NCI-H187 treated with DMSO at 0.1 percent for 48 hours (cell line): ENCODE measurements around the gene ZNF451.
A peak's percentile ranks its signal among the peaks of the same experiment; 100 is the strongest.

Experiments
- DNase-seq: peaks from one replicate; lab custom pipeline; 2025; lab: John Stamatoyannopoulos, UW

The ZNF451 gene

GRCh38 chr6:57159127-57159526 is 69.1 kb downstream of the ZNF451 start:
- DNase-seq, result no peak

- DNase-seq, result no peak
Measured at GRCh38 chr6:57162028-57162427, 72.0 kb downstream of the ZNF451 start.

- no peak for DNase-seq
Measured at GRCh38 chr6:57162516-57162915, 72.5 kb downstream of the ZNF451 start.

GRCh38 chr6:57163956-57164355 is 74.0 kb downstream of the ZNF451 start:
- DNase-seq, result no peak

GRCh38 chr6:57165080-57165479 is 75.1 kb downstream of the ZNF451 start:
- DNase-seq, result no peak

- DNase-seq, result peak; percentile 6
Measured at GRCh38 chr6:57172136-57173055, 82.4 kb downstream of the ZNF451 start, which contains the start of gene BAG2. Gene BAG2 (plus strand): TSS chr6:57172326. CDS start chr6:57172698, 372 bp downstream.

GRCh38 chr6:57173056-57173885 is 83.3 kb downstream of the ZNF451 start:
- no peak for DNase-seq

GRCh38 chr6:57173886-57174510 is 84.0 kb downstream of the ZNF451 start:
- no peak for DNase-seq

- no peak for DNase-seq
Measured at GRCh38 chr6:57174511-57174907, 84.5 kb downstream of the ZNF451 start.

- no peak for DNase-seq
Measured at GRCh38 chr6:57177545-57178265, 87.7 kb downstream of the ZNF451 start.

- DNase-seq, result no peak
Measured at GRCh38 chr6:57180596-57180995, 90.6 kb downstream of the ZNF451 start.

GRCh38 chr6:57182017-57182432 is 92.0 kb downstream of the ZNF451 start:
- DNase-seq, result no peak

- DNase-seq, result no peak
Measured at GRCh38 chr6:57183336-57183735, 93.3 kb downstream of the ZNF451 start.

- no peak for DNase-seq
Measured at GRCh38 chr6:57190140-57190539, 100.2 kb downstream of the ZNF451 start.

- DNase-seq, result no peak
Measured at GRCh38 chr6:57193177-57193576, 103.2 kb downstream of the ZNF451 start.

GRCh38 chr6:57195457-57195856 is 105.5 kb downstream of the ZNF451 start:
- no peak for DNase-seq

GRCh38 chr6:57198926-57199636 is 109.1 kb downstream of the ZNF451 start:
- DNase-seq, result no peak

GRCh38 chr6:57201718-57202117 is 111.7 kb downstream of the ZNF451 start:
- DNase-seq, result no peak

GRCh38 chr6:57205550-57206328 is 115.8 kb downstream of the ZNF451 start:
- DNase-seq, result no peak

- no peak for DNase-seq
Measured at GRCh38 chr6:57207141-57207540, 117.2 kb downstream of the ZNF451 start.
